Central memory CD8-positive, alpha-beta T cell (primary cell): Measurements from ENCODE around the gene MALSU1.
"Not testable (repeated sequence)": the region's sequence is repeated elsewhere in the genome, so short reads cannot be mapped to it uniquely, and the experiment has no call there.

ENCODE experiments used
- ATAC-seq: fragments of 150-1000 bp; cut with Tn5 transposase; replicated peaks from 2 replicates; pipeline ENCODE4 v1.10.0; 2022; ENCODE audit warnings: mild to moderate bottlenecking, moderate FRiP score, moderate number of reproducible peaks; ENCODE audit not compliant: poor library complexity, severe bottlenecking; ENCODE audit errors: extremely low read depth
- DNase-seq, 2 donors: peaks; one replicate each; pipeline ENCODE4 v3.0.0; 2021; ENCODE audit warnings: low spot score in 2 of 2
- H3K27ac Mint-ChIP-seq: one replicate; pipeline ENCODE4 v1.8.0; 2022; ENCODE audit warnings: low read depth, mild to moderate bottlenecking, moderate library complexity, mixed read lengths
- H3K27me3 Mint-ChIP-seq: one replicate; pipeline ENCODE4 v1.8.0; 2022; ENCODE audit warnings: mixed read lengths
- H3K36me3 Mint-ChIP-seq: one replicate; pipeline ENCODE4 v1.8.0; 2022; ENCODE audit warnings: mild to moderate bottlenecking, moderate library complexity, mixed read lengths; ENCODE audit not compliant: insufficient read depth
- H3K4me1 Mint-ChIP-seq: one replicate; pipeline ENCODE4 v1.8.0; 2022; ENCODE audit warnings: mixed read lengths
- H3K4me3 Mint-ChIP-seq: one replicate; pipeline ENCODE4 v1.8.0; 2022; ENCODE audit warnings: mild to moderate bottlenecking, moderate library complexity, mixed read lengths
- H3K9me3 Mint-ChIP-seq: one replicate; pipeline ENCODE4 v1.8.0; 2022; ENCODE audit warnings: mixed read lengths

Gene MALSU1

DNA sequence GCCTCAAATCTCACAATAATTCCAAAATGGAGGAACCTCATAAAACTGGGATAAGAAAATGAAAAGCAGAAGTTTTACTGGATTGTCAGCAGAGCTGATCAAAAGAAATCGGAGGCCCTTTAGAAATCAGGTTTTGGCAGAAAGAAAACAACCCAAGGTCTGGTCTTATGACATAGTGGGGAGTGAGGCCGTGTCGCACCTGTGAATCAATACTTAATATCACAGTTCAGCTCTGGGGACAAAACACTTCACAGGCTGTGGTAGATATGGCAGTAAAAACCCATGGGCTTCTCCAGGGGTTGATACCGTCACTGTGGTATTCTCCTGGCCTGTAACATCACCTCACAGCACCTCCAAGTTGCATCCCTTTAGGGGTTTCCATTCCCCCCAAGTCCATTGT, 6.5 kb upstream of the MALSU1 start:
- no peak for ATAC-seq
- no peak overlapping the region for H3K27ac Mint-ChIP-seq

DNA sequence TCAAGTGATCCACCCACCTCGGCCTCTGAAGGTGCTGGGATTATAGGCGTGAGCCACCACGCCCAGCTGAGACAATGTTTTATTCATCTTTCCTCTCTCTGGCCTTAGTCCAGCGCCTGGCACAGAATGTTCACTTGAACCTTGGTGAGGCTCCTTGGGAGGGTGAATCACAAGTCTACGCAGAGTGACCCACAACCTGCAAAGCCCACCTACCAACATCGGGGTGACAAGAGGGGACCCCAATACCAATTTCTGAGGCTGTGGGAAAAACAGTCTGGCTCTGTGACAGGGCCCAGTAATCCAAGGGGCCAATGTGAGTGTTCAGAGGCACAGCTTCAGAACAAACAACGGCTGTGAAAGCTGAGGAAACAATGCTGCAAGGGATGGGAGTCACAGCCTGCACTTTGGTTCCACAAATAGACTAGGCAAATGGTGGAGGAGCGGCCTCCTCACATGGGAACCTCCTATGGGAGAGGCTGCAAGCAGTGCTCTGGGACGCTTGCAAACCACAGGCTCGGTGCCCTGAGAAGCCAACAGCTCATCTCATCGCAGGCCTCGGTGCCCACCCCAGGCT, 5.6 kb upstream of the MALSU1 start:
- Mint-ChIP-seq H3K9me3 (no peaks in the 10 kb centered on the region), H3K4me1 (no peaks in the 10 kb centered on the region), H3K27ac (no peak overlapping the region), H3K36me3 (no peaks in the 10 kb centered on the region), H3K27me3 (no peaks in the 10 kb centered on the region), H3K4me3 (no peak overlapping the region)
- DNase-seq (no peak), ATAC-seq (no peak)

More for the DNA sequence above, 6.5 kb upstream of the MALSU1 start:
- no peaks in the 10 kb centered on the region for H3K36me3 Mint-ChIP-seq
- no peak for DNase-seq
- peaks cover 8% of the 10 kb centered on the region for H3K4me1 Mint-ChIP-seq
- no peaks in the 10 kb centered on the region for H3K27me3 Mint-ChIP-seq
- no peak overlapping the region for H3K4me3 Mint-ChIP-seq
- H3K9me3 Mint-ChIP-seq, result no peaks in the 10 kb centered on the region

GRCh38 chr7:23294549-23295400, 4.4 kb upstream of the MALSU1 start:
- Mint-ChIP-seq H3K4me3 (no peak overlapping the region), H3K27ac (no peak overlapping the region), H3K4me1 (peaks cover 3% of the 10 kb centered on the region), H3K27me3 (no peaks in the 10 kb centered on the region), H3K36me3 (peaks cover 7% of the 10 kb centered on the region), H3K9me3 (no peaks in the 10 kb centered on the region)
- no peak for DNase-seq
- no peak for ATAC-seq

DNA sequence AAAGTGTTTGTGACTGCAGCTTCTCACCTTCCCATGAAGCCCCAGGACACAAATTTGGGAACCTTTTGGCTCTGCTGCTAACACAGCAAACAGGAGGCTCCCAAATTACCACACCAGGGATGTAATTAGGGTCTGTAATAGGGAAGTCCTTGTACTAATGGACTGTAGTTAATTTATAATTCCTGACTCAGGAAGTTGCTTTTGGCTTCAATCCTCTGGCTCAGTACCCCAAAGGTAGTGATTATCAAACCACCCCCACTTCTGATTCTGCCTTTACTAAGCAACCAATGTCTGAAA, 3.8 kb upstream of the MALSU1 start:
- DNase-seq, result no peak
- ATAC-seq, result no peak
- Mint-ChIP-seq H3K36me3 (peaks cover 9% of the 10 kb centered on the region), H3K4me1 (peaks cover 9% of the 10 kb centered on the region), H3K27ac (no peak overlapping the region), H3K27me3 (no peaks in the 10 kb centered on the region), H3K4me3 (no peak overlapping the region), H3K9me3 (no peaks in the 10 kb centered on the region)

DNA sequence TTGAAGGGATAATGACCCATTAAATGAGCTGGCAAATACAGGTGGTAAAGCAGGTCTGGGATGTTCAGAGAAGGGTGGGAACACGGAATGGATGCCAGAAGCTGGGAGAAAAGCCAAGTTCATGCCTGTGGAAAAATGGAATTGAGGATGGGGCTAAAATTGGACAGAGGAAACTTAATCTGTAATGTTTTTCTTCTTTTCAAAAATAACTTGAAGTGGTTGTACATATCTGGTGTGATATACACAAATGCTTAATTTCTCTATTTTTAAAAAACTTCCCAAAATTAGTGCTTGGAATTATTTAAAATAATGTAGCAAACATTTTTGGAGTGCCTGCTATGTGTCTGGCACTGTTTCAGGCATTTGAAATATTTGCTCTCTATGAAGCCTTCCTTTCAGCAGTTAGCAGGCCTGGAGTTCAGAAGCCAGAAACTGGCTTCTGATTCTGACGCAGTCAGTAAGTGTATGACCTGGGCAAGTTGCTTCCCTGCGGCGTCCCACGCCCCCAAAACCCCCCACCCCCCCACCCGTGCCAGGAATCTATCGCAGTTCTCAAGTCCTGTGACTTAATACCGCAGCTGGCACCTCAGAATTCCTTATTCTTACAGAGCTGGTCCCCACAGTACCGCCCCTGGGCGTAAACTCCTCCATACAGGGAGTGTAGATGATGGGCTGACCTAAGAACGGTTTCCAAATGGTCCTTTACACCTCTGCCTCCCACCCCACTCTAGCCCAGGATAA, 828 bp upstream of the MALSU1 start:
- peaks cover 31% of the 10 kb centered on the region for H3K4me1 Mint-ChIP-seq
- DNase-seq (no peak), ATAC-seq (no peak)
- H3K9me3 Mint-ChIP-seq, result no peaks in the 10 kb centered on the region
- H3K27ac Mint-ChIP-seq, result peak overlapping the region; percentile 88
- peak overlapping the region; percentile 81 for H3K4me3 Mint-ChIP-seq
- peaks cover 23% of the 10 kb centered on the region for H3K36me3 Mint-ChIP-seq
- H3K27me3 Mint-ChIP-seq, result no peaks in the 10 kb centered on the region

DNA sequence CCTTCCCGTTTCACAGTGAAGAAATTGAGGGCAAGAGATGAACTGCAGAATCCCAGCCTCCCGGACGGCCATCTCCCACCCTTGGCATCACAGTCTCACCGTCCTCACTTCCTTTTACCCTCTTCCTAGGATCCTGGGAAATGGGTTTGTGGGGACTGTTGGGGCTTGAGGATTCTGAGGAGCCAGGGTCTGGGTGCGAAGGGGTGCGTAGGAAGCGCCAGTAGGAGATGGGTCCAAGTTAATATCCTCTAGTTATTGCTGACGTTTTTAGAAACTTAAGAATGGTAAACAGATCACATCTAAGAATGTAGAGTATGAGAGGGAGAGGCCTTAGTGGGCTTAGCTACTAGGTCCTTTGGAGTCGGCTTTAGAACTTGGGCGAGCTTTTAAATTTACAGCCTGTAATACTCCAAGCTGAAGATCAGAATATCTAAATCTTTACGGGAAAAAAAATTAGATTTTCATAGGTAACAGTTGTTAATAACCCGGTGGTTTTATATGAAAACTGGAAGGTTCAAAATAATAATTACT, 696 bp downstream of the MALSU1 start:
- peak overlapping the region; percentile 81 for H3K4me3 Mint-ChIP-seq
- H3K9me3 Mint-ChIP-seq, result no peaks in the 10 kb centered on the region
- peak overlapping the region; percentile 88 for H3K27ac Mint-ChIP-seq
- ATAC-seq, result no peak
- no peaks in the 10 kb centered on the region for H3K27me3 Mint-ChIP-seq
- no peak for DNase-seq
- H3K4me1 Mint-ChIP-seq, result peaks cover 41% of the 10 kb centered on the region
- H3K36me3 Mint-ChIP-seq, result peaks cover 32% of the 10 kb centered on the region

DNA sequence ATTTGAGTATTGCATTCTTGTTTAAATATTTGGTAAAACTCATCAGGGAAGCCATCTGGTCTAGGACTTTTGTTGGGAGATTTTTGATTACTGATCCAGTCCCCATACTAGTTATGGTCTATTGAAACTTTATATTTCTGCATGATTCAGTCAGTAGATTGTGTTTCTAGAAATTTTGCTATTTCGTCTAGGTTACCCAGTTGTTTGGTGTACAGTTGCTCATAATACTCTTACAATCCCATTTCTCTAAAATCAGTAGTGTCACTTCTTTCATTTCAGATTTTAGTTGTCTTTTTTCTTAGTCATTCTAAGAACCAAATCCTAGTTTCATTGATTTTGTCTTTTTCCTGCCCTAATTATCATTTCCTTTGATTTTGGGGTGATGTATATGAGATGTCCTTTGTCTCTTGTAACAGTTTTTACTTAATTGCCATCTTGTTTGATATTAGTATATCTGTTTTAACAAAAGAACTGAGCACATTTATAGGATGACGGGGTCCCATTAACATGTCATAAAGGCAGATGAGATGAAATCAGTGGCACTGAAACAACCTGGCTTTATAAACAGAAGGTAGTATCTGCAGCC, 7.9 kb downstream of the MALSU1 start:
- no peak for ATAC-seq
- Mint-ChIP-seq H3K27me3 (no peaks in the 10 kb centered on the region), H3K4me3 (no peak overlapping the region), H3K36me3 (peaks cover 47% of the 10 kb centered on the region), H3K27ac (peak overlapping the region; percentile 67), H3K4me1 (peaks cover 45% of the 10 kb centered on the region), H3K9me3 (no peaks in the 10 kb centered on the region)
- DNase-seq, result no peak

GRCh38 chr7:23308754-23309153, 9.6 kb downstream of the MALSU1 start:
- Mint-ChIP-seq H3K4me3 (no peak overlapping the region), H3K27ac (no peak overlapping the region), H3K9me3 (no peaks in the 10 kb centered on the region), H3K27me3 (no peaks in the 10 kb centered on the region), H3K4me1 (peaks cover 33% of the 10 kb centered on the region), H3K36me3 (peaks cover 38% of the 10 kb centered on the region)
- DNase-seq (no peak), ATAC-seq (no peak)

GRCh38 chr7:23312141-23312540, 13.0 kb downstream of the MALSU1 start:
- H3K4me3 Mint-ChIP-seq, result not testable (repeated sequence)

DNA sequence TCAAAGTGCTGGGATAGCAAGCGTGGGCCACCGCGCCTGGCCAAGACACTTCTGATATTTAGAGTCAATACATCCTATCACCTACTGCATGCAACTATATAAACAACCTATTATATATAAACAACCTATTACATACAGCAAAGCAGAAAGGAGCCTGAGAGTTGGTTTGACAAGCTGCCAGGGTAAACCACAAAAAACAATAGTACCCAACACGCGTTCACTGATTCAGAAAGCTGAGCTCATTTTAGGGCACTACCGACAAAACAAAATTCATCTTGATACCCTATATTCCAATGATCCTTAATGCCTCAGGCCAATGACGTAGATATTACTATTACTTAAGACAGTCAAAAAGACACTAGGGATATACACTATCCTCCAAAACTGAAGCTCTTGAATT, 16.2 kb downstream of the MALSU1 start:
- no peak overlapping the region for H3K4me3 Mint-ChIP-seq
- H3K27ac Mint-ChIP-seq, result no peak overlapping the region
- H3K4me1 Mint-ChIP-seq, result no peaks in the 10 kb centered on the region
- H3K27me3 Mint-ChIP-seq, result peaks cover 7% of the 10 kb centered on the region
- ATAC-seq (no peak), DNase-seq (no peak)
- H3K9me3 Mint-ChIP-seq, result no peaks in the 10 kb centered on the region
- peaks cover 1% of the 10 kb centered on the region for H3K36me3 Mint-ChIP-seq

More at GRCh38 chr7:23312141-23312540, 13.0 kb downstream of the MALSU1 start:
- DNase-seq, H3K27me3 Mint-ChIP-seq, H3K4me1 Mint-ChIP-seq, H3K9me3 Mint-ChIP-seq, ATAC-seq, H3K27ac Mint-ChIP-seq: not testable (repeated sequence)
- peaks cover 14% of the 10 kb centered on the region for H3K36me3 Mint-ChIP-seq

DNA sequence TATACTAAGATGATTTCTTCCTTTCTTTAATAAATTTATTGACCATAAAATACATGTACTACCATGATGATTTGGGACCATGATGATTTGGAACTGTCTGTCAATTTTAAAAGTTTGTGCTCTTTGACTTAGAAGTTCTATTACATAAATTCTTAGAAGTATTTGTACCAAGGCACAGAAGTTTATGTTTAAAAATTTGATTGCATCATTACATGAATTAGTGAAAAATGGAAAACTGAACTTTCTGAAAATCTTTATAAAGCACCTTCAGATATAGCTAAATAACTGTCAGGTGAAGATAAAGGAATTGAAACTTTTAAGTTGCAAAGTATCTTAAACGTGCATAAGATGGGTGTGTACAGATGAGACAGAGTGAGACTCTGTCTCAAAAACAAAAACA, 32.0 kb downstream of the MALSU1 start:
- H3K9me3 Mint-ChIP-seq, result no peaks in the 10 kb centered on the region
- H3K27ac Mint-ChIP-seq, result no peak overlapping the region
- ATAC-seq (no peak), DNase-seq (no peak)
- no peak overlapping the region for H3K4me3 Mint-ChIP-seq
- H3K4me1 Mint-ChIP-seq, result no peaks in the 10 kb centered on the region
- H3K36me3 Mint-ChIP-seq, result no peaks in the 10 kb centered on the region
- H3K27me3 Mint-ChIP-seq, result peaks cover 19% of the 10 kb centered on the region

GRCh38 chr7:23332193-23332592, 33.1 kb downstream of the MALSU1 start:
- Mint-ChIP-seq H3K27me3 (peaks cover 21% of the 10 kb centered on the region), H3K9me3 (no peaks in the 10 kb centered on the region), H3K36me3 (no peaks in the 10 kb centered on the region), H3K27ac (no peak overlapping the region), H3K4me3 (no peak overlapping the region), H3K4me1 (no peaks in the 10 kb centered on the region)
- DNase-seq (no peak), ATAC-seq (no peak)
